ENCODE data around the gene SLC6A18.

Gene SLC6A18

GRCh38 chr5:1188464-1188863 is 36.7 kb upstream of the SLC6A18 start:
- no peak for DNase-seq
- Histone ChIP-seq H3K4me1 (no peaks in the 10 kb centered on the region), H3K27me3 (peaks cover 0 to 38% of the 10 kb centered on the region in 2 donors), H3K4me3 (no peak overlapping the region), H3K27ac (no peak overlapping the region), H3K36me3 (no peaks in the 10 kb centered on the region), H3K9me3 (no peaks in the 10 kb centered on the region)
- intact Hi-C loops (cut with DNase I; ENCODE audit: low total_unique reads): no loop called here
- no peak for TF ChIP-seq CTCF (IDR thresholded peaks at IDR 0.05)

DNA sequence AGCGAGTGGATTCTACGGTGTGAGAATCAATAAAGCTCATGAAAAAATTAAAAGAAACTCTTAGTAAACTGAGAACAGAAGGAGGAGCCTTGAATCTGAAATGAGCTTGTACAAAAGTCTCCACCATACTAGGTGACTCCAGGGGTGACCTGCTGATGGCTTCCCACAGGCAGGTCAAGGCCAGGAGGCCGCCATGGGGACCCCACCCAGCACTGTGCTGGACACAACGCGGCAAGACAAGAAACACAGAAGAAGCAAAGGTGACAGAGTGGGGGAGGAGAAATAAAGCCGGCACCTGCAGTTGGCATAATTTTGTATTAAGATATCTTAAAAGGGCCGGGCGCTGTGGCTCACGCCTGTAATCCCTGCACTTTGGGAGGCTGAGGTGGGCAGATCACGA is 35.9 kb upstream of the SLC6A18 start:
- no peaks in the 10 kb centered on the region for H3K4me1 ChIP-seq
- no peak for DNase-seq
- H3K36me3 ChIP-seq: no peaks in the 10 kb centered on the region
- H3K27ac ChIP-seq: no peak overlapping the region
- TF ChIP-seq CTCF (IDR thresholded peaks at IDR 0.05): no peak
- H3K4me3 ChIP-seq: no peak overlapping the region
- H3K9me3 ChIP-seq: no peaks in the 10 kb centered on the region
- H3K27me3 ChIP-seq: peaks cover 0 to 39% of the 10 kb centered on the region in 2 donors
- intact Hi-C loops (cut with DNase I; ENCODE audit: low total_unique reads): no loop called here

GRCh38 chr5:1190278-1190677 is 34.9 kb upstream of the SLC6A18 start:
- TF ChIP-seq CTCF (IDR thresholded peaks at IDR 0.05): no peak
- Histone ChIP-seq H3K4me3 (no peak overlapping the region), H3K9me3 (no peaks in the 10 kb centered on the region), H3K36me3 (no peaks in the 10 kb centered on the region), H3K4me1 (no peaks in the 10 kb centered on the region), H3K27ac (no peak overlapping the region), H3K27me3 (peaks cover 0 to 45% of the 10 kb centered on the region in 2 donors)
- intact Hi-C loops (cut with DNase I; ENCODE audit: low total_unique reads): no loop called here
- DNase-seq: no peak

- no peaks in the 10 kb centered on the region for H3K4me1 ChIP-seq
- no peaks in the 10 kb centered on the region for H3K9me3 ChIP-seq
- no peak overlapping the region for H3K27ac ChIP-seq
- H3K27me3 ChIP-seq: peaks cover 0 to 49% of the 10 kb centered on the region in 2 donors
- TF ChIP-seq CTCF (IDR thresholded peaks at IDR 0.05): no peak
- no peak for DNase-seq
- intact Hi-C loops (cut with DNase I; ENCODE audit: low total_unique reads): no loop called here
- H3K36me3 ChIP-seq: no peaks in the 10 kb centered on the region
- H3K4me3 ChIP-seq: no peak overlapping the region
Observed at GRCh38 chr5:1190837-1191239, 34.3 kb upstream of the SLC6A18 start.

- Histone ChIP-seq H3K27ac (no peak overlapping the region), H3K4me1 (no peaks in the 10 kb centered on the region), H3K9me3 (no peaks in the 10 kb centered on the region), H3K4me3 (no peak overlapping the region), H3K36me3 (no peaks in the 10 kb centered on the region), H3K27me3 (peaks cover 0 to 41% of the 10 kb centered on the region in 2 donors)
- DNase-seq: no peak
- TF ChIP-seq CTCF (IDR thresholded peaks at IDR 0.05): no peak
- intact Hi-C loops (cut with DNase I; ENCODE audit: low total_unique reads): no loop called here
Observed at GRCh38 chr5:1192971-1193590, 32.1 kb upstream of the SLC6A18 start.

DNA sequence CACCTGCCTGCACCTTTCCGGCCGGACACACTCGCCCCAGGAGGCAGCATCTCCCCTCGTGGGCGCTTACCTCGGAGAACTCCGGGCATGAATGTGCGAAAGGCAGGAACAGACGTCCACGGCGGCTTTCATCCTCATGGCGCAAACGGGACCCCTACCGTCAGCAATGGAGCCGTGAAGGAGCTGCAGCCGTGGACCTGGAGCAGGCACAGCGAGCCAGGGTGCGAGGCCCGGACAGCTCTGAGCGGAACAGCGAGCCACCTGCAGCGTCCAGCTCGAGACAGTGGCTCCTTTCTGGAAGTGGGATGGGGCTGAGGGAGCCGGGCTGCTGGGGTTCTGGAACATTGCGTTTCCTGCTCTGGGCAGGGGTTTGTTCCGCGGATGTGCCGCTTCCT is 31.6 kb upstream of the SLC6A18 start:
- TF ChIP-seq CTCF (IDR thresholded peaks at IDR 0.05): no peak
- no peak for DNase-seq
- Histone ChIP-seq H3K27ac (no peak overlapping the region), H3K9me3 (no peaks in the 10 kb centered on the region), H3K27me3 (peaks cover 0 to 43% of the 10 kb centered on the region in 2 donors), H3K36me3 (no peaks in the 10 kb centered on the region), H3K4me3 (no peak overlapping the region), H3K4me1 (no peaks in the 10 kb centered on the region)
- intact Hi-C loops (cut with DNase I; ENCODE audit: low total_unique reads): no loop called here
